ENCODE measurements around the gene ADCY9.
A peak's percentile ranks its signal among the peaks of the same experiment; 100 is the strongest.
"Not testable (repeated sequence)": the region's sequence is repeated elsewhere in the genome, so short reads cannot be mapped to it uniquely, and the experiment has no call there.

Gene ADCY9

DNA sequence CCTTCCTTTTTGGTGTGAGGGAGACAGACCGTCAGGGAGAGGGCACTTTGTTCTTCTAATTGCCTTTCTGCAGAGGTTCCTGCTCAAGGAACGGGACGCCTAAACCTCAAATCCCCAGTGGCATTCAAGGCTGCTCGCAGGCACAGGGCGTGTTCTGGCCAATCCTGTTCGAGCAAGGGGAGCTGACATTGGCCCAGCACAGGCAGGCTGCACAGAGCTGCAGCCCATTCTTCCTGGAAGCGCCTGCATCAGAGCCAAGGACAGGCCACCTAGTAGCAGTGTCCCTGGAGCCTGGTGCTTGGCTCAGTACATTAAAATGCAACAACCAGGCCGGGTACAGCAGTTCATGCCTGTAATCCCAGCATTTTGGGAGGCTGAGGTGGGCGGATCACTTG lies 163.5 kb downstream of the ADCY9 start:
- peak in 1 of 2 experiments; percentile 44 for DNase-seq (ENCODE audit: low read depth in 1 of 2, low spot score in 1 of 2)
- no peak for TF ChIP-seq GABPA (IDR thresholded peaks at IDR 0.05; ENCODE audit: low read depth)
- TF ChIP-seq, protein P1, sequence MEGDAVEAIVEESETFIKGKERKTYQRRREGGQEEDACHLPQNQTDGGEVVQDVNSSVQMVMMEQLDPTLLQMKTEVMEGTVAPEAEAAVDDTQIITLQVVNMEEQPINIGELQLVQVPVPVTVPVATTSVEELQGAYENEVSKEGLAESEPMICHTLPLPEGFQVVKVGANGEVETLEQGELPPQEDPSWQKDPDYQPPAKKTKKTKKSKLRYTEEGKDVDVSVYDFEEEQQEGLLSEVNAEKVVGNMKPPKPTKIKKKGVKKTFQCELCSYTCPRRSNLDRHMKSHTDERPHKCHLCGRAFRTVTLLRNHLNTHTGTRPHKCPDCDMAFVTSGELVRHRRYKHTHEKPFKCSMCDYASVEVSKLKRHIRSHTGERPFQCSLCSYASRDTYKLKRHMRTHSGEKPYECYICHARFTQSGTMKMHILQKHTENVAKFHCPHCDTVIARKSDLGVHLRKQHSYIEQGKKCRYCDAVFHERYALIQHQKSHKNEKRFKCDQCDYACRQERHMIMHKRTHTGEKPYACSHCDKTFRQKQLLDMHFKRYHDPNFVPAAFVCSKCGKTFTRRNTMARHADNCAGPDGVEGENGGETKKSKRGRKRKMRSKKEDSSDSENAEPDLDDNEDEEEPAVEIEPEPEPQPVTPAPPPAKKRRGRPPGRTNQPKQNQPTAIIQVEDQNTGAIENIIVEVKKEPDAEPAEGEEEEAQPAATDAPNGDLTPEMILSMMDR (IDR thresholded peaks at IDR 0.05; ENCODE audit: insufficient read depth, low read length) = no peak
- no peak for TF ChIP-seq POLR2AphosphoS5 (IDR thresholded peaks at IDR 0.05; ENCODE audit: low read depth)
- TF ChIP-seq, protein P2, sequence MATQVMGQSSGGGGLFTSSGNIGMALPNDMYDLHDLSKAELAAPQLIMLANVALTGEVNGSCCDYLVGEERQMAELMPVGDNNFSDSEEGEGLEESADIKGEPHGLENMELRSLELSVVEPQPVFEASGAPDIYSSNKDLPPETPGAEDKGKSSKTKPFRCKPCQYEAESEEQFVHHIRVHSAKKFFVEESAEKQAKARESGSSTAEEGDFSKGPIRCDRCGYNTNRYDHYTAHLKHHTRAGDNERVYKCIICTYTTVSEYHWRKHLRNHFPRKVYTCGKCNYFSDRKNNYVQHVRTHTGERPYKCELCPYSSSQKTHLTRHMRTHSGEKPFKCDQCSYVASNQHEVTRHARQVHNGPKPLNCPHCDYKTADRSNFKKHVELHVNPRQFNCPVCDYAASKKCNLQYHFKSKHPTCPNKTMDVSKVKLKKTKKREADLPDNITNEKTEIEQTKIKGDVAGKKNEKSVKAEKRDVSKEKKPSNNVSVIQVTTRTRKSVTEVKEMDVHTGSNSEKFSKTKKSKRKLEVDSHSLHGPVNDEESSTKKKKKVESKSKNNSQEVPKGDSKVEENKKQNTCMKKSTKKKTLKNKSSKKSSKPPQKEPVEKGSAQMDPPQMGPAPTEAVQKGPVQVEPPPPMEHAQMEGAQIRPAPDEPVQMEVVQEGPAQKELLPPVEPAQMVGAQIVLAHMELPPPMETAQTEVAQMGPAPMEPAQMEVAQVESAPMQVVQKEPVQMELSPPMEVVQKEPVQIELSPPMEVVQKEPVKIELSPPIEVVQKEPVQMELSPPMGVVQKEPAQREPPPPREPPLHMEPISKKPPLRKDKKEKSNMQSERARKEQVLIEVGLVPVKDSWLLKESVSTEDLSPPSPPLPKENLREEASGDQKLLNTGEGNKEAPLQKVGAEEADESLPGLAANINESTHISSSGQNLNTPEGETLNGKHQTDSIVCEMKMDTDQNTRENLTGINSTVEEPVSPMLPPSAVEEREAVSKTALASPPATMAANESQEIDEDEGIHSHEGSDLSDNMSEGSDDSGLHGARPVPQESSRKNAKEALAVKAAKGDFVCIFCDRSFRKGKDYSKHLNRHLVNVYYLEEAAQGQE (IDR thresholded peaks at IDR 0.05; ENCODE audit: insufficient replicate concordance, low read depth) = no peak
- TF ChIP-seq SPI1 (IDR thresholded peaks at IDR 0.05; ENCODE audit: borderline replicate concordance, low read depth) = no peak
- H3K27me3 ChIP-seq (ENCODE audit: insufficient read depth, poor library complexity, severe bottlenecking) = no peaks in the 10 kb centered on the region
- H3K27ac ChIP-seq (replicated peaks) = no peak overlapping the region
- no peak overlapping the region for H3K4me3 ChIP-seq (replicated peaks; ENCODE audit: insufficient read depth, low read length)

DNA sequence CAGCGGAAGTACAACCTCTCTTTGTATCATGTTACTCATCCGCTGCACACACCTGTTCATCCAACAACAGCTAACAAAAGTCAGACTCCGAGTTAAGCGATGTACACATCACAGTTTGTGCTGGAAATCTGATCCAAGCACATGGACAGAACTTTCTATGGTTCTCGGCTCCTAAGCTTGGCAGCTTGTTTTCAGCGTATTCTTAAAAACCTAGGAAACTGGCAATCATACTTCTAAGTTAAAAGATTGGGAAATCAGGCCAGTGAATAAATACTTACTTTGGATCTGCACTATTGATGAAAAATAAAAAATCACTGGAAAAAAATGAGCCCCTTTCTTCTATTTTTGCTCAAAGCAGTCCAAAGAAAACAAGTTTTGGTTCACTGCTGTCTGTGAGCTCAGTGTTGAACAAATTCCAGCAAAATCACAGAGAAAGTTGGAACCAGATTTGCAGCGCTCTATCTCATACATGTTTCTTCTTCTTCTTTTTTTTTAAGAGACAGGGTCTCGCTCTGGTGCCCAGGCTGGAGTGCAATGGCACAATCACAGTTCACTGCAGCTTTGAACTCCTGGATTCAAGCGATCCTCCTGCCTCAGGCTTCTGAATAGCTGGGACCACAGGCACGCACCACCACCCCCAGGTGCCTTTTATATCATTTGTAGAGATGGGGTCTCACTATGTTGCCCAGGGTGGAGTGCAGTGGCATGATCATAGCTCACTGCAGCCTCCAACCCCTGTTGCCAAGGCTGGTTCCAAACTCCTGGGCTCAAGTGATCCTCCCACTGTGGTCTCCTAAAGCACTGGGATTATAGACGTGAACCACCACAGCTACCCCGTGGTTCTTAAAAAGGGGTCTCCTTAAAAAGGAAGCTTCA lies 164.1 kb downstream of the ADCY9 start:
- Histone ChIP-seq H3K27ac (replicated peaks) (no peak overlapping the region), H3K27me3 (ENCODE audit: insufficient read depth, poor library complexity, severe bottlenecking) (no peaks in the 10 kb centered on the region), H3K4me3 (replicated peaks; ENCODE audit: insufficient read depth, low read length) (no peak overlapping the region)
- TF ChIP-seq, protein P2 (IDR thresholded peaks at IDR 0.05; ENCODE audit: insufficient replicate concordance, low read depth) = no peak
- TF ChIP-seq SPI1 (IDR thresholded peaks at IDR 0.05; ENCODE audit: borderline replicate concordance, low read depth) = no peak
- TF ChIP-seq POLR2AphosphoS5 (IDR thresholded peaks at IDR 0.05; ENCODE audit: low read depth) = no peak
- TF ChIP-seq, protein P1 (IDR thresholded peaks at IDR 0.05; ENCODE audit: insufficient read depth, low read length) = no peak
- no peak for TF ChIP-seq GABPA (IDR thresholded peaks at IDR 0.05; ENCODE audit: low read depth)
- DNase-seq (ENCODE audit: low read depth in 1 of 2, low spot score in 1 of 2) = no peak

DNA sequence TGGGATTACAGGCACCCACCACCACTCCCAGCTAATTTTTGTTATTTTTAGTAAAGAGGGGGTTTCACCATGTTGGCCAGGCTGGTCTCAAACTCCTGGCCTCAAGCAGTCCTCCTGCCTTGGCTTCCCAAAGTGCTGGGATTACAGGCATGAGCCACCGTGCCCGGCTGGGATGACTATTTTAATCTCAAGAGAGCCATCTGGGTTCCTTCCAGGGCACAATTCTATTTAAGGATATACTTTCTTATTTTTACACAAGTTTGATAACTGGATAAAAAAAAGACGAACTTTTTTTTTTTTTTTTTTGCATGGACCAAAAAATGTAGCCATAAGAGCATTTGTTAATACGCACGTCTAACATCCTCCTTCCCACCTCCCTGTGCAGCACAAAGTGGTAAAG lies 164.9 kb downstream of the ADCY9 start:
- H3K27me3 ChIP-seq (ENCODE audit: insufficient read depth, poor library complexity, severe bottlenecking); H3K27ac ChIP-seq (replicated peaks); H3K4me3 ChIP-seq (replicated peaks; ENCODE audit: insufficient read depth, low read length); DNase-seq (ENCODE audit: low read depth in 1 of 2, low spot score in 1 of 2): not testable (repeated sequence)

DNA sequence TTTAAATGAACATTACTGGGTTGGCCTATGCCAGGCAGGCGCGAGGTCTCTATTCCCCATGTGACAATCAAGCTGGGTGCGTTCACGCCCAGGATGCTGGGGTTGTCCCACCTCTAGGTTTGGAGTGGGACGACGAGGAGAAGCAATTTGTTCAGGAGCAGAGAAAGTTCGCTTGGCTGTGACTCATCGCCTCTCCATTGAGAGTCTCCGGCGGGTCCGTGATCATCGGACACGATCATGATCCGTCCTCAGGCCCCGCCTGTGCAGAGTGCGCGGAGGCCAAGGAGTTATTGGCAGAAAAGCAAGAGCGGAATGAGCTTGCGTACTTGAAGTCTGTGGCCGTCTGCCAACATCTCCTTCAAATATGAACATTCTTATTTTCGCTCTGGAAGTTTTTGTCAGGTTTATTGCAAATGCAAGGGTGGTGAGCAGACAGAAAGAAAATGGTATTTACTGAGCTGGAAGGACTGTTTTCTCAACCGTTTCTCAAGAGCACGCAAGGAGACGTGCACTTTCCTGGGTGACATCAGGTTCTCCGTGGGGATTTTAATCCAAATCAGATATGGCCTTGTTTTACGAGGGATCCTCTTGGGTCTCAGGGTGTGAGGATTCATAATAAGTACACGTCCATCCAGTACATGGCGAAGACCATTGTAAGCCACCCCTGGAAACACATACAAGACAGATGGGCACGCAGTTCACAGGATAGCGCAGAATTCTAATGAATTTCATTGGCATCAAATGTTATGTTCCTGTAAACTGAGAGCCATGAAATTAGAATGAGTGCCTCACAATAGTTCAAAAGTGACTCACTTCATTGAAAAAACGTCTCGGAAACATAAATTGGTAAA lies 165.7 kb downstream of the ADCY9 start:
- no peak for TF ChIP-seq POLR2AphosphoS5 (IDR thresholded peaks at IDR 0.05; ENCODE audit: low read depth)
- Histone ChIP-seq H3K4me3 (replicated peaks; ENCODE audit: insufficient read depth, low read length) (no peak overlapping the region), H3K27me3 (ENCODE audit: insufficient read depth, poor library complexity, severe bottlenecking) (no peaks in the 10 kb centered on the region), H3K27ac (replicated peaks) (no peak overlapping the region)
- DNase-seq (ENCODE audit: low read depth in 1 of 2, low spot score in 1 of 2) = no peak
